ENCODE measurements around the gene PCDHGA10. TPM values are rescaled to one million over a fixed set of nuclear protein-coding genes. Genes with fewer than 3 reads are reported as not detected.
"Not testable (repeated sequence)": the region's sequence is repeated elsewhere in the genome, so short reads cannot be mapped to it uniquely, and the experiment has no call there.

Gene PCDHGA10
- polyA plus RNA-seq, 3 donors = 0.64 to 1.8 (median 0.79) TPM

DNA sequence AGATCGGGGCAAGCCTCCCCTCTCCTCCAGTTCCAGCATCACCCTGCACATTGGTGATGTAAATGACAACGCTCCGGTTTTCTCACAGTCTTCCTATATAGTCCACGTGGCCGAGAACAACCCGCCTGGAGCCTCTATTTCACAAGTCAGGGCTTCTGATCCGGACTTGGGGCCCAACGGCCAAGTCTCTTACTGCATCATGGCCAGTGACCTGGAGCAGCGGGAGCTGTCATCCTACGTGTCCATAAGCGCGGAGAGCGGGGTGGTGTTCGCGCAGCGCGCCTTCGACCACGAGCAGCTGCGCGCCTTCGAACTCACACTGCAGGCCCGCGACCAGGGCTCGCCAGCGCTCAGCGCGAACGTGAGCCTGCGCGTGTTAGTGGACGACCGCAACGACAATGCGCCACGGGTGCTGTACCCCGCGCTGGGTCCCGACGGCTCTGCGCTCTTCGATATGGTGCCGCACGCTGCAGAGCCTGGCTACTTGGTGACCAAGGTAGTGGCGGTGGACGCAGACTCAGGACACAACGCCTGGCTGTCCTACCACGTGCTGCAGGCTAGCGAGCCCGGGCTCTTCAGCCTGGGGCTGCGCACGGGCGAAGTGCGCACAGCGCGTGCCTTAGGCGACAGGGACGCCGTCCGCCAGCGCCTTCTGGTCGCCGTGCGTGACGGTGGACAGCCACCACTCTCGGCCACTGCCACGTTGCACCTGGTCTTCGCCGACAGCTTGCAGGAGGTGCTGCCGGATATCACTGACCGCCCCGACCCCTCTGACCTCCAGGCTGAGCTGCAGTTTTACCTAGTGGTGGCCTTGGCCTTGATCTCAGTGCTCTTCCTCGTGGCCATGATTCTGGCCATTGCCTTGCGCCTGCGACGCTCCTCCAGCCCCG, 23.4 kb upstream of the PCDHGA10 start:
- H3K27ac ChIP-seq (ENCODE audit: low read depth, low read length) = no peak overlapping the region
- 31 to 33% (median 32%) methylated on average over 73 to 77 of the region's 77 CpGs for WGBS, 3 donors

DNA sequence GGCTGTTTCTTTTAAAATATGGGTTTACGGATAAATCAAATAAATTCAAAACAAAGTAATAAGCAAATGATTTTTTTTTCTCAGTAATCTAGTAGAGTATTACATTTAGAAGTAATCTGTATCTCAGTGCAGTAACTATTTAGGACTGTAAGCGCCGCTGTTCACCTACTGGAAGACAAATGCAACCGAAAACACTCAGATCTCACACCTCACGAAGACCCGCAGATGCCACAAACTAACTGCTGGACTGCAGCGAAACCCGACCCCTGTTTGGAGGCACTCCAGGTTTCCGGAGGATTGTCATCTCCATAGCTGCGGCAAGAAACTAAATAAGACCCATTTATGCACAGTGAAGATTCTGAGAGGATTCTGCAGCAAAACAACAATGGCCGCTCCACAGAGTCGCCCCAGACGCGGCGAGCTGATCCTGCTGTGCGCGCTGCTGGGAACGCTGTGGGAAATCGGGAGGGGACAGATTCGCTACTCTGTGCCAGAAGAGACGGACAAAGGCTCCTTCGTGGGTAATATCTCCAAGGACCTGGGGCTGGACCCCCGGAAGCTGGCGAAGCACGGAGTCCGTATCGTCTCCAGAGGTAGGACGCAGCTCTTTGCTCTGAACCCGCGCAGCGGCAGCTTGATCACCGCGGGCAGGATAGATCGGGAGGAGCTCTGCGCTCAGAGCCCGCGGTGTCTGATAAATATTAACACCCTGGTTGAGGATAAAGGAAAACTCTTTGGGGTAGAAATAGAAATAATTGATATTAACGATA, 20.2 kb upstream of the PCDHGA10 start, which contains the start of gene PCDHGA8:
TSS of gene PCDHGA8 (plus strand) at position 205 of the 770 bp plus-strand sequence. CDS start at position 386, 181 bp downstream.
- 22 to 29% (median 28%) methylated on average over 38 of the region's 38 CpGs for WGBS, 3 donors

DNA sequence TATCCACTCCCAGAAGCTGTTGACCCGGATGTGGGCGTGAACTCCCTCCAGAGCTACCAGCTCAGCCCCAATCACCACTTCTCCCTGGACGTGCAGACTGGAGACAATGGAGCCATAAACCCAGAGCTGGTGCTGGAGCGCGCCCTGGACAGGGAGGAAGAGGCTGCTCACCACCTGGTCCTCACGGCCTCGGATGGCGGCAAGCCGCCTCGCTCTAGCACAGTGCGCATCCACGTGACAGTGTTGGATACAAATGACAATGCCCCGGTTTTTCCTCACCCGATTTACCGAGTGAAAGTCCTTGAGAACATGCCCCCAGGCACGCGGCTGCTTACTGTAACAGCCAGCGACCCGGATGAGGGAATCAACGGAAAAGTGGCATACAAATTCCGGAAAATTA, 19.5 kb upstream of the PCDHGA10 start:
- no peak overlapping the region for H3K27ac ChIP-seq (ENCODE audit: low read depth, low read length)
- 33 to 35% (median 34%) methylated on average over 21 of the region's 21 CpGs for WGBS, 3 donors

More for the DNA sequence above, 20.2 kb upstream of the PCDHGA10 start, which contains the start of gene PCDHGA8:
- H3K27ac ChIP-seq (ENCODE audit: low read depth, low read length) = no peak within 1 kb of the TSS

DNA sequence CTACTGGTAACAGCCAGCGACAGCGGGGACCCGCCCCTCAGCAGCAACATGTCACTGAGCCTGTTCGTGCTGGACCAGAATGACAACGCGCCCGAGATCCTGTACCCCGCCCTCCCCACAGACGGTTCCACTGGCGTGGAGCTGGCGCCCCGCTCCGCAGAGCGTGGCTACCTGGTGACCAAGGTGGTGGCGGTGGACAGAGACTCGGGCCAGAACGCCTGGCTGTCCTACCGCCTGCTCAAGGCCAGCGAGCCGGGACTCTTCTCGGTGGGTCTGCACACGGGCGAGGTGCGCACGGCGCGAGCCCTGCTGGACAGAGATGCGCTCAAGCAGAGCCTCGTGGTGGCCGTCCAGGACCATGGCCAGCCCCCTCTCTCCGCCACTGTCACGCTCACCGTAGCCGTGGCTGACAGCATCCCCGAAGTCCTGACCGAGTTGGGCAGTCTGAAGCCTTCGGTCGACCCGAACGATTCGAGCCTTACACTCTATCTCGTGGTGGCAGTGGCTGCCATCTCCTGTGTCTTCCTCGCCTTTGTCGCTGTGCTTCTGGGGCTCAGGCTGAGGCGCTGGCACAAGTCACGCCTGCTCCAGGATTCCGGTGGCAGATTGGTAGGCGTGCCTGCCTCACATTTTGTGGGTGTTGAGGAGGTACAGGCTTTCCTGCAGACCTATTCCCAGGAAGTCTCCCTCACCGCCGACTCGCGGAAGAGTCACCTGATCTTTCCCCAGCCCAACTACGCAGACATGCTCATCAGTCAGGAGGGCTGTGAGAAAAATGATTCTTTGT, 18.2 kb upstream of the PCDHGA10 start:
- H3K27ac ChIP-seq (ENCODE audit: low read depth, low read length) = not testable (repeated sequence)
- 31 to 34% (median 34%) methylated on average over 37 to 41 of the region's 53 CpGs for WGBS, 3 donors

DNA sequence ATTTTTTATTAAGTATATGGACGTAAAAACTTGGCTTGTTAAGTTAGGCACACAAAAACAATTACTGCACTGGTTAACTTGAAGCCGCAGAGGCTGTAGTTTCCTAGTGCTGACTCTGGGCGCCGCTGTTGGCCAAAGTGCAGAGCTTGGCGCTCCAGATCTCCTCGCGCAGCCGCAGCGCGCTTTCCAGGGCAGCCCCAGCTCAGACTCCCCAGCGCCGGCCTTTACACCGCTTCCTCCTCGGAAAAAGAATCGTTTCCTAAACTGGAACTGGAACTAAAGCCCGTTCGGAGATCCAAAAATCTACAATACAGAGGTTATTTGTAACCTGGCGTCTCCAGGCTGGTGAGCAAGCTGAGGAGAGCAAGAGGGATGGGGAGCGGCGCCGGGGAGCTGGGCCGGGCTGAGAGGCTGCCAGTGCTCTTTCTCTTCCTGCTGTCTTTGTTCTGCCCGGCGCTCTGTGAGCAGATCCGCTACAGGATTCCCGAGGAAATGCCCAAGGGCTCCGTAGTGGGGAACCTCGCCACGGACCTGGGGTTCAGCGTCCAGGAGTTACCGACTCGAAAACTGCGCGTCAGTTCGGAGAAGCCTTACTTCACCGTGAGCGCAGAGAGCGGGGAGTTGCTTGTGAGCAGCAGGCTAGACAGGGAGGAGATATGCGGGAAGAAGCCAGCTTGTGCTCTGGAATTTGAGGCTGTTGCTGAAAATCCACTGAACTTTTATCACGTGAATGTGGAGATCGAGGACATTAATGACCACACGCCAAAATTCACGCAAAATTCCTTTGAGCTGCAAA, 14.8 kb upstream of the PCDHGA10 start, which contains the start of gene PCDHGB5:
TSS of gene PCDHGB5 (plus strand) at position 192 of the 796 bp plus-strand sequence. CDS start at position 373, 181 bp downstream.
- 3 to 8% (median 5%) methylated on average over 23 to 24 of the region's 43 CpGs for WGBS, 3 donors
- not testable (repeated sequence) for H3K27ac ChIP-seq (ENCODE audit: low read depth, low read length)

DNA sequence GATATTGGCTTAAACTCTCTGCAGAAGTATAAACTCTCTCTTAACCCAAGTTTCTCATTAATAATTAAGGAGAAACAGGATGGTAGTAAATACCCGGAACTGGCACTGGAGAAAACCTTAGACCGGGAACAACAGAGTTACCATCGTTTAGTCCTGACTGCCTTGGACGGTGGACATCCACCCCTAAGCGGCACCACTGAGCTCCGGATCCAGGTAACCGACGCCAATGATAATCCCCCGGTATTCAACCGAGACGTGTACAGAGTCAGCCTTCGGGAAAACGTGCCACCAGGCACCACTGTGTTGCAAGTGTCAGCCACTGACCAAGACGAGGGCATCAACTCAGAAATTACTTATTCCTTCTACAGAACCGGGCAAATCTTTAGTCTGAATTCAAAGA, 14.2 kb upstream of the PCDHGA10 start:
- H3K27ac ChIP-seq (ENCODE audit: low read depth, low read length) = no peak overlapping the region
- WGBS, 3 donors = 23 to 25% (median 24%) methylated on average over 15 of the region's 15 CpGs

DNA sequence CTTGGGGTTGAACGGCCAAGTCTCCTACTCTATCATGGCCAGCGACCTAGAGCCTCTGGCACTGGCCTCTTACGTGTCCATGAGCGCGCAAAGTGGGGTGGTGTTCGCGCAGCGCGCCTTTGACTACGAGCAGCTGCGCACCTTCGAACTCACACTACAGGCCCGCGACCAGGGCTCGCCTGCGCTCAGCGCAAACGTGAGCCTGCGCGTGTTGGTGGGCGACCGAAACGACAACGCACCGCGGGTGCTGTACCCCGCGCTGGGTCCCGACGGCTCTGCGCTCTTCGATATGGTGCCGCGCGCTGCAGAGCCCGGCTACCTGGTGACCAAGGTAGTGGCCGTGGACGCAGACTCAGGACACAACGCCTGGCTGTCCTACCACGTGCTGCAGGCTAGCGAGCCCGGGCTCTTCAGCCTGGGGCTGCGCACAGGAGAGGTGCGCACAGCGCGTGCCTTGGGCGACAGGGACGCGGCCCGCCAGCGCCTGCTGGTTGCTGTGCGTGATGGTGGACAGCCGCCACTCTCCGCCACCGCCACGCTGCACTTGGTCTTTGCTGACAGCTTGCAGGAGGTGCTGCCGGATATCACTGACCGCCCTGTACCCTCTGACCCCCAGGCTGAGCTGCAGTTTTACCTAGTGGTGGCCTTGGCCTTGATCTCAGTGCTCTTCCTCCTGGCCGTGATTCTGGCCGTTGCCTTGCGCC, 13.1 kb upstream of the PCDHGA10 start:
- 22 to 30% (median 27%) methylated on average over 61 of the region's 61 CpGs for WGBS, 3 donors
- H3K27ac ChIP-seq (ENCODE audit: low read depth, low read length) = no peak overlapping the region

DNA sequence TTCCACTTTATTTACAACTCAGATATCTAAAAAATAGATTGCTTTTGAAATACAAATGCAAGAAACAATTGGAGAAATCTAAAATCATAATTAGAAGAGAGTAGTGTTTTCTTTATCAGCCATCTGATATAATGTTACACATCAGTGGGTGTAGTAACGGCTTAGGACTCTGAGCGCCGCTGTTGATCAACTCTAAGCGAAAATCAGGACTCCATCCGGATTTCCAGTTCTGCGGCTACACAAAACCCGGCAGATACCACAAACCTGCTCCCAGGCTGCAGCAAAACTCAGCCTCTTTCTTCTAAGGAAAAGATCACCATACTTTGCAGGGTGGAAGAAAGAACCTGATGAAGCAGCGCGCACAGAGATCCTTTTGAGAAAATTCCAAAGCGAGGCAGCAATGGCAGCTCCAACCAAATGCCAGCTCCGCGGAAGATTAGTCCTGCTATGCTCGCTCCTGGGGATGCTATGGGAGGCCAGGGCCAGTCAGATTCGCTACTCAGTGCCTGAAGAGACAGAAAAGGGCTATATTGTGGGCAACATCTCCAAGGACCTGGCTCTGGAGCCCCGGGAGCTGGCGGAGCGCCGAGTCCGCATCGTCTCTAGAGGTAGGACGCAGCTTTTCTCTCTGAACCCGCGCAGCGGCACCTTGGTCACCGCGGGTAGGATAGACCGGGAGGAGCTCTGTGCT, 10.1 kb upstream of the PCDHGA10 start, which contains the start of gene PCDHGA9:
TSS of gene PCDHGA9 (plus strand) at position 226 of the 691 bp plus-strand sequence. CDS start at position 401, 175 bp downstream.
- WGBS, 3 donors = 14 to 16% (median 15%) methylated on average over 27 of the region's 27 CpGs
- H3K27ac ChIP-seq (ENCODE audit: low read depth, low read length) = no peak within 1 kb of the TSS

DNA sequence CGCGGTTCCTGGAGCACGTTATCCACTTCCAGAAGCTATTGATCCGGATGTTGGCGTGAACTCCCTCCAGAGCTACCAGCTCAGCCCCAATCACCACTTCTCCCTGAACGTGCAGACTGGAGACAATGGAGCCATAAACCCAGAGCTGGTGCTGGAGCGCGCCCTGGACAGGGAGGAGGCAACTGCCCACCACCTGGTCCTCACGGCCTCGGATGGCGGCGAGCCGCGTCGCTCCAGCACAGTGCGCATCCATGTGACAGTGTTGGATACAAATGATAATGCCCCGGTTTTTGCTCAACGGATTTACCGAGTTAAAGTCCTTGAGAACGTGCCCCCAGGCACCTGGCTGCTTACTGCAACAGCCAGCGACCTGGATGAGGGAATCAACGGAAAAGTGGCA, 9.4 kb upstream of the PCDHGA10 start:
- H3K27ac ChIP-seq (ENCODE audit: low read depth, low read length) = no peak overlapping the region
- 18 to 33% (median 23%) methylated on average over 22 of the region's 22 CpGs for WGBS, 3 donors

DNA sequence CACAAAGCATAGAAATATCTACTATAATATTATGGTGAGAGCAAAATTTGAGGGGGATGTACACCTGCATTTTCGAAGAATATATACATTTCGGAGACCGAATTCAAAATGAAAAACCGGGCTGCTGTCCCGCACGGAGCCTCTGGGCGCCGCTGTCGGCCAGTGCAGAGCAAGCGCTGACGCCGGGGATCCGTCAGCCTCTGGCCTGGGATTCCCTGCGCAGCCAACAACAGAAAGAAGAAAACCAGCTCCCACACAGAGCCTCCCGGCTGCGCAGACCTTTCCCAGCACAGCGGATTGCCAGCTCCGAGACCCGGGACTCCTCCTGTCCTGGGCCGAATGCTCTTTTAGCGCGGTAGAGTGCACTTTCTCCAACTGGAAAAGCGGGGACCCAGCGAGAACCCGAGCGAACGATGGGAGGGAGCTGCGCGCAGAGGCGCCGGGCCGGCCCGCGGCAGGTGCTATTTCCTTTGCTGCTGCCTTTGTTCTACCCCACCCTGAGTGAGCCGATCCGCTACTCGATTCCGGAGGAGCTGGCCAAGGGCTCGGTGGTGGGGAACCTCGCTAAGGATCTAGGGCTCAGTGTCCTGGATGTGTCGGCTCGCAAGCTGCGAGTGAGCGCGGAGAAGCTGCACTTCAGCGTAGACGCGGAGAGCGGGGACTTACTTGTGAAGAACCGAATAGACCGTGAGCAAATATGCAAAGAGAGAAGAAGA, 4.8 kb upstream of the PCDHGA10 start, which contains the start of gene PCDHGB6:
TSS of gene PCDHGB6 (plus strand) at position 232 of the 716 bp plus-strand sequence. CDS start at position 414, 182 bp downstream.
- not testable (repeated sequence) for H3K27ac ChIP-seq (ENCODE audit: low read depth, low read length)
- 9 to 12% (median 10%) methylated on average over 46 to 49 of the region's 51 CpGs for WGBS, 3 donors

DNA sequence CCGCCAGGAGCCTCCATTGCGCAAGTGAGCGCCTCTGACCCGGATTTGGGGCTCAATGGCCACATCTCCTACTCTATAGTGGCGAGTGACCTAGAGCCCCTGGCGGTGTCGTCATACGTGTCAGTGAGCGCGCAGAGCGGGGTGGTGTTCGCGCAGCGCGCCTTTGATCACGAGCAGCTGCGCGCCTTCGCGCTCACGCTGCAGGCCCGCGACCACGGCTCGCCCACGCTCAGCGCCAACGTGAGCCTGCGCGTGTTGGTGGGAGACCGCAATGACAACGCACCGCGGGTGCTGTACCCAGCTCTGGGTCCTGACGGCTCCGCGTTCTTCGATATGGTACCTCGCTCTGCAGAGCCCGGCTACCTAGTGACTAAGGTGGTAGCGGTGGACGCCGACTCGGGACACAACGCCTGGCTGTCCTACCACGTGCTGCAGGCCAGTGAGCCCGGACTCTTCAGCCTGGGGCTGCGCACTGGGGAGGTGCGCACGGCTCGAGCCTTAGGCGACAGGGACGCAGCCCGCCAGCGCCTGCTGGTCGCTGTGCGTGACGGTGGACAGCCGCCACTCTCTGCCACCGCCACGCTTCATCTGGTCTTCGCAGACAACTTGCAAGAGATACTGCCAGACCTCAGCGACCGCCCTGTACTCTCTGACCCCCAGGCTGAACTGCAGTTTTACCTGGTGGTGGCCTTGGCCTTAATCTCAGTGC, 3.0 kb upstream of the PCDHGA10 start:
- H3K27ac ChIP-seq (ENCODE audit: low read depth, low read length) = no peak overlapping the region
- 17 to 27% (median 24%) methylated on average over 64 of the region's 64 CpGs for WGBS, 3 donors

DNA sequence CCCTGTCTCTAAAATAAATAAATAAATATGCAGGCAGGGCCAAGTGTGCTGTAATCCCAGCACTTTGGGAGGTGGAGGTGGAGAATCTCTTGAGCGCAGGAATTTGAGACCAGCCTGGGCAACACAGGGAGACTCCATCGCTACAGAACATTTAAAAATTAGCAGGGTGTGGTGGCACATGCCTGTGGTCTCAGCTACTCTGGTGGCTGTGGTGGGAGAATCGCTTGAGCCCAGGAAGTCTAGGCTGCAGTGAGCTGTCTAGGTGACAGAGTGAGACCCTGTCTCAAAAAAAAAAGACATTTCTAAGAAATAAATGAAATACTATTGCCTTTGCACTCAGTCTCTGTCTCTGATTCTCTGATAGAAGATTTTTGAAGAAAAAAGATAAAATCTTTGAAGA, 1.2 kb upstream of the PCDHGA10 start:
- no peak overlapping the region for H3K27ac ChIP-seq (ENCODE audit: low read depth, low read length)
- 60 to 67% (median 61%) methylated on average over 3 of the region's 3 CpGs for WGBS, 3 donors

DNA sequence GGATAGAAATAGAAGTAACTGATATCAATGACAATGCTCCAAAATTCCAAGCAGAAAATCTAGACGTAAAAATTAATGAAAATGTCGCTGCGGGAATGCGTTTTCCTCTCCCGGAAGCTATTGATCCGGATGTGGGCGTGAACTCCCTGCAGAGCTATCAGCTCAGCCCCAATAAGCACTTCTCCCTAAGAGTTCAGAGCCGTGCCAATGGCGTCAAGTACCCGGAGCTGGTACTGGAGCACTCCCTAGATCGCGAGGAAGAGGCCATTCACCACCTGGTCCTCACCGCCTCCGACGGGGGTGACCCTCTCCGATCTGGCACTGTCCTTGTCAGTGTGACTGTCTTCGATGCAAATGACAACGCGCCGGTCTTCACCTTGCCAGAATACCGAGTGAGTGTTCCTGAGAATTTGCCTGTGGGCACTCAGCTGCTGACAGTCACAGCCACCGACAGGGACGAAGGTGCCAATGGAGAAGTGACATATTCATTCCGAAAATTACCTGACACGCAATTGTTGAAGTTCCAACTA, 818 bp downstream of the PCDHGA10 start:
- H3K27ac ChIP-seq (ENCODE audit: low read depth, low read length) = no peak overlapping the region
- 15 to 18% (median 16%) methylated on average over 25 of the region's 25 CpGs for WGBS, 3 donors

DNA sequence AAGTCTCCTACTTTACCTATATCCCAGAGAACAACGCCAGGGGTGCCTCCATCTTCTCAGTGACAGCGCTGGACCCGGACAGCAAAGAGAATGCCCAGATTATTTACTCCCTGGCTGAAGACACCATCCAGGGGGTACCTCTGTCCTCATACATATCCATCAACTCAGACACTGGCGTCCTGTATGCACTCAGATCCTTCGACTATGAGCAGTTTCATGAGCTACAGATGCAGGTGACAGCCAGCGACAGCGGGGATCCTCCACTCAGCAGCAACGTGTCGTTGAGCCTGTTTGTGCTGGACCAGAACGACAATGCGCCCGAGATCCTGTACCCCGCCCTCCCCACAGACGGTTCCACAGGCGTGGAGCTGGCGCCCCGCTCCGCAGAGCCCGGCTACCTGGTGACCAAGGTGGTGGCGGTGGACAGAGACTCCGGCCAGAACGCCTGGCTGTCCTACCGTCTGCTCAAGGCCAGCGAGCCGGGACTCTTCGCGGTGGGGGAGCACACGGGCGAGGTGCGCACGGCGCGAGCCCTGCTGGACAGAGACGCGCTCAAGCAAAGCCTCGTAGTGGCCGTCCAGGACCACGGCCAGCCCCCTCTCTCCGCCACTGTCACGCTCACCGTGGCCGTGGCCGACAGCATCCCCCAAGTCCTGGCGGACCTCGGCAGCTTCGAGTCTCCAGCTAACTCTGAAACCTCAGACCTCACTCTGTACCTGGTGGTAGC, 1.9 kb downstream of the PCDHGA10 start:
- not testable (repeated sequence) for H3K27ac ChIP-seq (ENCODE audit: low read depth, low read length)
- WGBS, 3 donors = 26 to 29% (median 26%) methylated on average over 37 to 46 of the region's 46 CpGs
